ENCODE data around the gene SPECC1L. TPM values are rescaled to one million over a fixed set of nuclear protein-coding genes. Genes with fewer than 3 reads are reported as not detected.

The SPECC1L gene
- total and polyA plus RNA-seq, 7 donors, result 17.4 to 52.6 (median 28.8) TPM

GRCh38 chr22:24445481-24446259 lies 175.0 kb downstream of the SPECC1L start:
- H3K27ac ChIP-seq, result no peak overlapping the region
- intact Hi-C loops (cut with DNase I), result no loop called here
- H3K4me1 ChIP-seq, result no peaks in the 10 kb centered on the region
- no peaks in the 10 kb centered on the region for H3K27me3 ChIP-seq
- TF ChIP-seq EP300 (IDR thresholded peaks at IDR 0.05), result no peak
- no peak for TF ChIP-seq POLR2AphosphoS5 (IDR thresholded peaks at IDR 0.05)
- TF ChIP-seq POLR2A (IDR thresholded peaks at IDR 0.05), result no peak
- no peak for TF ChIP-seq CTCF (IDR thresholded peaks at IDR 0.05)
- no peaks in the 10 kb centered on the region for H3K9me3 ChIP-seq
- WGBS, 2 donors, result 83 to 84% methylated on average over 11 of the region's 11 CpGs
- DNase-seq, result no peak
- no peak overlapping the region for H3K4me3 ChIP-seq
- peaks cover 0 to 4% (median 0%) of the 10 kb centered on the region in 4 donors for H3K36me3 ChIP-seq

GRCh38 chr22:24446260-24446611 lies 175.6 kb downstream of the SPECC1L start:
- H3K27ac ChIP-seq, result no peak overlapping the region
- H3K36me3 ChIP-seq, result peaks cover 0 to 4% (median 0%) of the 10 kb centered on the region in 4 donors
- peaks cover 0 to 3% (median under 1%) of the 10 kb centered on the region in 4 donors for H3K9me3 ChIP-seq
- no peak for TF ChIP-seq CTCF (IDR thresholded peaks at IDR 0.05)
- TF ChIP-seq POLR2A (IDR thresholded peaks at IDR 0.05), result no peak
- TF ChIP-seq POLR2AphosphoS5 (IDR thresholded peaks at IDR 0.05), result no peak
- TF ChIP-seq EP300 (IDR thresholded peaks at IDR 0.05), result no peak
- no peaks in the 10 kb centered on the region for H3K4me1 ChIP-seq
- no peak for DNase-seq
- WGBS, 2 donors, result 90 to 93% methylated on average over 3 of the region's 3 CpGs
- H3K4me3 ChIP-seq, result no peak overlapping the region
- H3K27me3 ChIP-seq, result no peaks in the 10 kb centered on the region
- intact Hi-C loops (cut with DNase I), result no loop called here

DNA sequence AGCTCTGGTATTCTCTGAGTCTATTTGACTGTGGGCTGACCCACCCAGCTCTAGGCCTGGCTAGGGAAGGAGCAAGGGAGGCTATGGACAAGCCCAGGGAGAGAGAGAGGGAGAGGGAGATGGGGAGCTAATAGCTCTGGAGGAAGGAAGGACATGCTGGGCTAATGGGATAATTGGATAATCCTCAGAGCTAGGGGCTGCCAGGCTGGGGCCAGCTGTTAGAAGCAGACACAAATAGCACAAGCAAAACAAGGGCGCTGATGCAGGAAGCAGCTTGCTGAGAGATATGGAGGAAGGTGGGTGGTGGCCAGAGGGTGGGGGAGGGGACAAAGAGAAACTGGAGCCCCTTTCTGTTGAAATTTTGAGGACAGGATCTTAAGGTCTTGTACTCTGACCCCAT lies 180.0 kb downstream of the SPECC1L start:
- Histone ChIP-seq H3K4me1 (no peaks in the 10 kb centered on the region), H3K27ac (no peak overlapping the region), H3K36me3 (no peaks in the 10 kb centered on the region), H3K9me3 (peaks cover 0 to 5% (median 1%) of the 10 kb centered on the region in 4 donors), H3K27me3 (no peaks in the 10 kb centered on the region), H3K4me3 (no peak overlapping the region)
- TF ChIP-seq POLR2AphosphoS5 (IDR thresholded peaks at IDR 0.05) (no peak), POLR2A (IDR thresholded peaks at IDR 0.05) (no peak), CTCF (IDR thresholded peaks at IDR 0.05) (no peak), EP300 (IDR thresholded peaks at IDR 0.05) (no peak)
- WGBS, 2 donors, result 44 to 76% methylated on average over 1 of the region's 1 CpG
- no peak for DNase-seq
- intact Hi-C loops (cut with DNase I), result no loop called here

GRCh38 chr22:24451162-24451561 lies 180.5 kb downstream of the SPECC1L start:
- no peaks in the 10 kb centered on the region for H3K36me3 ChIP-seq
- no peak for DNase-seq
- H3K4me3 ChIP-seq, result no peak overlapping the region
- peaks cover 0 to 5% (median 1%) of the 10 kb centered on the region in 4 donors for H3K9me3 ChIP-seq
- H3K27me3 ChIP-seq, result no peaks in the 10 kb centered on the region
- intact Hi-C loops (cut with DNase I), result no loop called here
- no peak overlapping the region for H3K27ac ChIP-seq
- TF ChIP-seq EP300 (IDR thresholded peaks at IDR 0.05) (no peak), POLR2A (IDR thresholded peaks at IDR 0.05) (no peak), POLR2AphosphoS5 (IDR thresholded peaks at IDR 0.05) (no peak), CTCF (IDR thresholded peaks at IDR 0.05) (no peak)
- H3K4me1 ChIP-seq, result no peaks in the 10 kb centered on the region

DNA sequence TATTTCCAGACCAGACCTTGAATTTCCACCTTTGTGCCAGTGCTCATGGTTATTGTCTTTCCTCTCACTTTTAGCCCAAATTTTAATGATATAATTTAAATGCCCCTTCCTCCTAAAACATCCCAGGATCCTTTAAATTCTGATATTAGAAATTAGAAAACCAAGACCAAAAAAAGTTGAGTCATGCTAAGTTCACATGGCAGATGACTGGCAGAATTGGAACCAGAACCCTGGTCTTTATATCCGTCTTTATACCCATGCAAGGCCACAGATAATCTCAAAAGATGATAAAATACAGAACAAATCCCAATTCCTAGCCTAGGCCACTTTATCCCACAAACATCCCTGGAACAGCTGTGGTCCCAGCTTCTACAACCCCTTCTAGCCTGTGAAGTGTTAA lies 183.2 kb downstream of the SPECC1L start:
- TF ChIP-seq CTCF (IDR thresholded peaks at IDR 0.05) (no peak), POLR2AphosphoS5 (IDR thresholded peaks at IDR 0.05) (no peak)
- H3K9me3 ChIP-seq, result peaks cover 0 to 5% (median 1%) of the 10 kb centered on the region in 4 donors
- H3K27me3 ChIP-seq, result no peaks in the 10 kb centered on the region
- H3K27ac ChIP-seq, result no peak overlapping the region
- H3K36me3 ChIP-seq, result no peaks in the 10 kb centered on the region
- DNase-seq, result no peak
- no peak overlapping the region for H3K4me3 ChIP-seq
- 78 to 87% methylated on average over 1 of the region's 1 CpG for WGBS, 2 donors
- intact Hi-C loops (cut with DNase I), result no loop called here
- no peaks in the 10 kb centered on the region for H3K4me1 ChIP-seq
